HCT116 (cell line): ENCODE measurements around the gene ZNF611. TPM values are rescaled to one million over a fixed set of nuclear protein-coding genes. Genes with fewer than 3 reads are reported as not detected.

ENCODE experiments used
- ATAC-seq: fragments of 200-7000 bp; cut with Tn5 transposase; 2 replicates; pipeline ENCODE4 v1.9.1; 2020; ENCODE audit warnings: mild to moderate bottlenecking, moderate library complexity
- BruUV-seq: library from RNA; stranded (reverse); fragments of 400-500 nt; replicated peaks from 2 replicates; lab custom pipeline; 2021; lab: Mats Ljungman, UMichigan
- CTCF ChIA-PET: fragments of 300-600 bp; sonication (Branson Sonifier 250); formaldehyde crosslinking; loops from one replicate; lab custom pipeline; 2021; ENCODE audit warnings: antibody characterized with exemption; lab: Charles Lee
- POLR2A ChIA-PET: fragments of 300-600, 350-600 bp; sonication (Branson Sonifier 250); formaldehyde crosslinking; loops from one replicate; lab custom pipeline; 2021; ENCODE audit warnings: antibody characterized with exemption; lab: Charles Lee
- RAD21 ChIA-PET, 2 experiments: fragments of 300-600 bp; sonication (Branson Sonifier 250); formaldehyde crosslinking; loops; one replicate each; lab custom pipeline; 2023; ENCODE audit warnings: low total read pairs in 2 of 2; ENCODE audit not compliant: uncharacterized antibody in 2 of 2, unreplicated experiment in 2 of 2, low non-redundant PET in 1 of 2; lab: Charles Lee
- DNase-seq: peaks from one replicate; pipeline ENCODE4 v3.0.0-alpha.2; 2010; ENCODE audit warnings: low read depth, low spot score
- H2AFZ ChIP-seq: fragments of 200-600 bp; shearing (Covaris generic), sonication (generic); 2 replicates; pipeline ENCODE4 v1.6.1; 2017; ENCODE audit warnings: low read depth, mixed run types, mixed read lengths, antibody characterized with exemption, low read length; ENCODE audit not compliant: poor library complexity, severe bottlenecking
- H3K27ac ChIP-seq: 2 replicates; pipeline ENCODE4 v1.5.1; 2012; ENCODE audit warnings: low read depth, low read length
- H3K27me3 ChIP-seq: fragments of 200-600 bp; sonication (generic); 2 replicates; pipeline ENCODE4 v1.6.1; 2016; ENCODE audit warnings: mixed run types, low read length, mixed read lengths; ENCODE audit not compliant: insufficient read depth
- H3K36me3 ChIP-seq, 2 experiments: fragments of 200-500 bp in 1 of 2; fragments of 200-600 bp in 1 of 2; sonication (Bioruptor generic) in 1 of 2; sonication (generic) in 1 of 2; 2 replicates each; pipeline versions ENCODE4 v1.5.1 to v1.6.1; 2014 to 2016; ENCODE audit warnings: low read length in 2 of 2, inconsistent platforms in 1 of 2, mixed read lengths in 1 of 2, mixed run types in 1 of 2; ENCODE audit not compliant: insufficient read depth in 2 of 2, control insufficient read depth in 1 of 2
- H3K4me1 ChIP-seq, 2 experiments: fragments of 200-600 bp in 1 of 2; sonication (generic) in 1 of 2; 2 replicates each; pipeline versions ENCODE4 v1.5.1 to v1.6.1; 2012 to 2017; ENCODE audit warnings: low read length in 2 of 2, inconsistent platforms in 1 of 2, mild to moderate bottlenecking in 1 of 2, mixed read lengths in 1 of 2, mixed run types in 1 of 2, moderate library complexity in 1 of 2; ENCODE audit not compliant: insufficient read depth in 2 of 2, control insufficient read depth in 1 of 2
- H3K4me2 ChIP-seq: fragments of 200-600 bp; sonication (generic); 2 replicates; pipeline ENCODE4 v1.6.1; 2017; ENCODE audit warnings: mixed run types, low read length, mixed read lengths
- H3K4me3 ChIP-seq, 2 experiments: fragments of 200-600 bp in 1 of 2; sonication (generic) in 1 of 2; replicated peaks in 1 of 2; 2 replicates each; pipeline ENCODE4 v1.5.1; 2011 to 2016; ENCODE audit warnings: low read length in 2 of 2, control low read depth in 1 of 2, low read depth in 1 of 2, mild to moderate bottlenecking in 1 of 2, mixed read lengths in 1 of 2, mixed run types in 1 of 2
- H3K79me2 ChIP-seq: fragments of 200-600 bp; sonication (generic); 2 replicates; pipeline ENCODE4 v1.6.1; 2017; ENCODE audit warnings: mild to moderate bottlenecking, mixed run types, low read length, moderate library complexity, mixed read lengths; ENCODE audit not compliant: insufficient read depth
- H3K9ac ChIP-seq: fragments of 200-600 bp; sonication (generic); 2 replicates; pipeline ENCODE4 v1.6.1; 2016; ENCODE audit warnings: low read length, mixed read lengths
- H3K9me2 ChIP-seq: fragments of 200-600 bp; sonication (generic), shearing (Covaris generic); 2 replicates; pipeline ENCODE4 v1.6.1; 2017; ENCODE audit warnings: mixed run types, mild to moderate bottlenecking, moderate library complexity; ENCODE audit not compliant: insufficient read depth
- H3K9me3 ChIP-seq, 2 experiments: fragments of 200-500 bp in 1 of 2; fragments of 200-600 bp in 1 of 2; sonication (Bioruptor generic) in 1 of 2; sonication (generic) in 1 of 2; 2 replicates each; pipeline ENCODE4 v1.6.1; 2014 to 2017; ENCODE audit warnings: low read length in 2 of 2, mixed read lengths in 2 of 2, inconsistent platforms in 1 of 2, low read depth in 1 of 2, mild to moderate bottlenecking in 1 of 2, mixed run types in 1 of 2, moderate library complexity in 1 of 2; ENCODE audit not compliant: control insufficient read depth in 1 of 2, insufficient read depth in 1 of 2
- H4K20me1 ChIP-seq: fragments of 200-600 bp; sonication (generic), shearing (Covaris generic); 2 replicates; pipeline ENCODE4 v1.6.1; 2017; ENCODE audit warnings: mixed run types, mild to moderate bottlenecking, moderate library complexity; ENCODE audit not compliant: insufficient read depth
- CBX3 ChIP-seq: IDR thresholded peaks from 2 replicates; pipeline ENCODE4 v1.6.1; 2012; ENCODE audit warnings: low read depth
- CEBPB ChIP-seq: IDR thresholded peaks from 2 replicates; pipeline ENCODE4 v1.6.1; 2012; ENCODE audit warnings: low read depth
- EZH2 ChIP-seq: fragments of 200-600 bp; sonication (generic); IDR thresholded peaks from 2 replicates; pipeline ENCODE4 v1.6.1; 2017; ENCODE audit warnings: antibody characterized with exemption, mixed run types
- FOSL1 ChIP-seq: IDR thresholded peaks from 2 replicates; pipeline ENCODE4 v1.6.1; 2012; ENCODE audit warnings: low read depth
- JUND ChIP-seq: IDR thresholded peaks from 2 replicates; pipeline ENCODE4 v1.6.1; 2012
- MAX ChIP-seq: IDR thresholded peaks from 2 replicates; pipeline ENCODE4 v1.6.1; 2012
- SP1 ChIP-seq: IDR thresholded peaks from 2 replicates; pipeline ENCODE4 v1.6.1; 2012; ENCODE audit warnings: low read depth
- SRF ChIP-seq: IDR thresholded peaks from 2 replicates; pipeline ENCODE4 v1.6.1; 2012; ENCODE audit warnings: low read depth
- TCF7L2 ChIP-seq: IDR thresholded peaks from 2 replicates; pipeline ENCODE4 v1.7.0; 2011; ENCODE audit warnings: borderline replicate concordance, inconsistent platforms; ENCODE audit not compliant: insufficient read depth, insufficient read length; ENCODE audit errors: extremely low read depth
- ZBTB33 ChIP-seq: IDR thresholded peaks from 2 replicates; pipeline ENCODE4 v1.6.1; 2011; ENCODE audit warnings: mild to moderate bottlenecking, low read length, moderate library complexity; ENCODE audit not compliant: insufficient replicate concordance; ENCODE audit errors: extremely low read depth
- ZFX ChIP-seq: fragments of 450-650 bp; IDR thresholded peaks from 2 replicates; pipeline ENCODE4 v1.6.1; 2017
- ZNF274 ChIP-seq: fragments of 200-500 bp; sonication (Bioruptor generic); IDR thresholded peaks from 2 replicates; pipeline ENCODE4 v1.6.1; 2014; ENCODE audit warnings: mild to moderate bottlenecking, low read depth, low read length, inconsistent platforms
- intact Hi-C: fragments of 100-400 bp; cut with micrococcal nuclease; formaldehyde crosslinking; loops from 2 replicates; pipeline ENCODE4 v1.10.0; 2022
- total RNA-seq: library from RNA; stranded (reverse); gene quantifications from one replicate; pipeline ENCODE4 v1.2.1, GENCODE V29; 2021; ENCODE audit not compliant: unreplicated experiment

ZNF611 gene
- total RNA-seq, 1 experiment from 2014 or later = 12.2 TPM

GRCh38 chr19:52742516-52742915, 7.7 kb upstream of the ZNF611 start:
- no TSS peak for BruUV-seq
- DNase-seq (no peak), ATAC-seq (no peak)
- Histone ChIP-seq H3K4me1 (no peaks in the 10 kb centered on the region), H4K20me1 (no peaks in the 10 kb centered on the region), H3K36me3 (no peaks in the 10 kb centered on the region), H3K4me2 (no peak overlapping the region), H3K79me2 (no peaks in the 10 kb centered on the region), H3K4me3 (no peak overlapping the region), H3K9me2 (no peaks in the 10 kb centered on the region), H3K9me3 (0 out of 4 replicates have a peak, but pooled peaks cover 0 to 5% of the 10 kb centered on the region in 2 experiments), H3K9ac (no peak overlapping the region), H3K27ac (no peak overlapping the region), H2AFZ (no peak overlapping the region), H3K27me3 (no peaks in the 10 kb centered on the region)
- ChIA-PET RAD21 (no interaction called here), POLR2A (no interaction called here), CTCF (no interaction called here)
- intact Hi-C loops = no loop called here
- TF ChIP-seq ZBTB33 = no peak

GRCh38 chr19:52741951-52742485, 7.2 kb upstream of the ZNF611 start:
- peaks cover under 1 to 5% of the 10 kb centered on the region in 2 experiments; a peak in 1 of 4 replicates for H3K9me3 ChIP-seq
- H3K27me3 ChIP-seq = no peaks in the 10 kb centered on the region
- H2AFZ ChIP-seq = no peak overlapping the region
- H3K4me3 ChIP-seq = no peak overlapping the region
- H3K9me2 ChIP-seq = no peaks in the 10 kb centered on the region
- H3K9ac ChIP-seq = no peak overlapping the region
- H3K36me3 ChIP-seq = no peaks in the 10 kb centered on the region
- TF ChIP-seq ZBTB33 (no peak), CEBPB (no peak), TCF7L2 (no peak), EZH2 (no peak), JUND (no peak), FOSL1 (no peak), ZNF274 (no peak), ZFX (no peak), SRF (no peak), CBX3 (no peak), MAX (no peak), SP1 (no peak)
- no TSS peak for BruUV-seq
- H4K20me1 ChIP-seq = no peaks in the 10 kb centered on the region
- ChIA-PET RAD21 (no interaction called here), POLR2A (no interaction called here), CTCF (no interaction called here)
- DNase-seq (no peak), ATAC-seq (no peak)
- H3K27ac ChIP-seq = no peak overlapping the region
- intact Hi-C loops = no loop called here
- H3K79me2 ChIP-seq = no peaks in the 10 kb centered on the region
- H3K4me2 ChIP-seq = no peak overlapping the region
- H3K4me1 ChIP-seq = no peaks in the 10 kb centered on the region
